ENCODE measurements around the gene ZBTB7C.

The ZBTB7C gene

DNA sequence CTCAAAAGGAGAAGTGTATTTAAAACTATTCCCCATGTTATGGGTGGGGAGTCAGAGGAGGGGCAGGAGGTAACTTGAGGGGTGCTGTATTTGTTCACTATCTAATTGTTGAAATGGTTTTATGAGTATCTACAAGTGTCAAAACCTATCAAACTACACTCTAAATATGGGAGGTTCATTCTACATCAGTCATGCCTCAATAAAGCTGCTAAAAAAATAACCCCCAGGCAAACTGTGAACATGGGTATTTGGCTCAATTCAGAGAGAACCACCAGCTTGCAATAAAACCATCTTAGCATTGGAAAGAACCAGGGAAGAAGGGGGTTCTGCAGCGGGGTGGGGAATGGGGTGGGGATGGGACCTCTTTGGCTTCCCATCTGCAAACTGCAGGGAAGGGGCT lies 302.7 kb downstream of the ZBTB7C start:
- no peak for FAIRE-seq

DNA sequence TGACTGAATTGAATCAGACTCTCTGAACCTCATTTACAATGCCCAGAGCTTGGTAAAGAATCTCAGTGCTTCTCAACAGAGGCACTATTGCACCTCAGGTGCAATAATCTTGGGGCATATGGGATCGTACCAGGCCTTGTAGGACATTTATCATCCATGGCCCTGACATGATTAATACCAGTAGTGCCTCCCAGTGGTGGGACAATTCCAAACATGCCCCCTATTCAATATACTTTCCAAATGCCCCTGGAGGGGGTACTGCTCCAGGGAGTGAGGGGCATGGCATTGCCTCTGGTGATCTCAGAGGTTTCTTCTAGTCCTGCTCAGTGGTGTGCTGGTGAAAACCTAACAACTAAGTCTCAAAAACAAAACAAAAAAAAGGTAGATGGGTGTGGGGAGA lies 303.9 kb downstream of the ZBTB7C start:
- no peak for FAIRE-seq

DNA sequence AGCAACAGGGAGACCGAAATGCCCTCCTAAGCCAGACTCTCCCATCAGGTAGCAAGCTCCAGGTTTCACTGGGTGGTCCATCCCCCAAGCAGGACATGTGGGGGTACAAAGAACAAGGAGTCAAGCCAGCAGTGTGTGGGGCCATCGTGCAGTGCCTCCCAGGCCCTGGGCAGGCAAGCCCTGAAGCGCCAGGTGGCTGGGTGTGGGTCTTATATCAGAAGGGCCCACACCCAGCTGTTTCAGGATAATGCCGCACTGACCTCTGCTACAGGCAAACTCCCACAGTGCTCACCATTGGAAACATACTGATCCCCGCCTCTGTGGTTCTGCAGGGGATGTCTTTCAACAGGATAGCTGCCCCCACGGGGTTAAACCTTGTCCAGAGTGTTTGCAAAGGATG lies 304.5 kb downstream of the ZBTB7C start:
- no peak for FAIRE-seq

DNA sequence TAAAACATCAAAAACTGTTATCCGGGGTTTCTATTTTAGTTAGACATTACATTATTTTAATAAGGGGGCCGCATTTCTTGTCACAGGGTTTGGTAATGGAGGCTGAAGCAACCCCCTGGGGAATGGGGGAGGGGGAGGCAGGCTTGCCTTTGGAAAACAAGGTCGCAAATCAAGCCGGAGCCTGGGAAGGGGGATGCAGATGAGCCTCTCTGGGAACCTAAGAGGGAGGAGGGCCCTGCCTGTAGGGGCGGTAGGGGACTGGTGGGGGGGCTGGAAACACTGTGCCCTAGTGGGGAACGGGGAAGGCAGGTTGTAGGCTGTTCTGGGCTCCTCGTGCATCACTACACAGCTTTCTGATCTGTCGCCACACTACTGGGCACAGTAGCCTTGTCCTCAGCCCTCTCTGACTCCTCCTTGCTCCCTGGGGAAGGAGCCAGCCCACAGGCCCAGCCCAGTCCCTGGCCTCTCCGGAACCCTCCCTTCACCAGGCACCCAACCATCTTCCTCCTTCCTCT lies 308.5 kb downstream of the ZBTB7C start:
- no peak for FAIRE-seq

DNA sequence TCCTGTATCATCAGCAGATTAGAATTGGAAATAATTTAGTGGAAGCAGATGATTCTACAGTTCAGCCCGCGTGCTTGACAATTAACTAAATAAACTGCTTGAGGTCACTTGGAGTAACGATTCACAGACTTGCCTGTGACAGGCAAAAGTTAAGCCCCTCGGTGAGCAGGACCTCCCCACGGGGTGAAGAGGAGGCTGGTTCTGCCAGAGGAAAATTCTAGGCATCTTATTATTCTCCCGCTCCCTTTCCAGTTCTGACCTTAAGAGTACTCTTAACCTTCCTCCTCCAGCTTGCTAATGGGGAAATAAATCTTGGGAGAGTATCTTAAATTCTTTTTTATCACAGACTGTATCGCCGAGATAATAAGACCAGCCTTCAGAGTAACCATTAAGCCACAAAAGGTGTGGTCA lies 309.0 kb downstream of the ZBTB7C start:
- FAIRE-seq = no peak

DNA sequence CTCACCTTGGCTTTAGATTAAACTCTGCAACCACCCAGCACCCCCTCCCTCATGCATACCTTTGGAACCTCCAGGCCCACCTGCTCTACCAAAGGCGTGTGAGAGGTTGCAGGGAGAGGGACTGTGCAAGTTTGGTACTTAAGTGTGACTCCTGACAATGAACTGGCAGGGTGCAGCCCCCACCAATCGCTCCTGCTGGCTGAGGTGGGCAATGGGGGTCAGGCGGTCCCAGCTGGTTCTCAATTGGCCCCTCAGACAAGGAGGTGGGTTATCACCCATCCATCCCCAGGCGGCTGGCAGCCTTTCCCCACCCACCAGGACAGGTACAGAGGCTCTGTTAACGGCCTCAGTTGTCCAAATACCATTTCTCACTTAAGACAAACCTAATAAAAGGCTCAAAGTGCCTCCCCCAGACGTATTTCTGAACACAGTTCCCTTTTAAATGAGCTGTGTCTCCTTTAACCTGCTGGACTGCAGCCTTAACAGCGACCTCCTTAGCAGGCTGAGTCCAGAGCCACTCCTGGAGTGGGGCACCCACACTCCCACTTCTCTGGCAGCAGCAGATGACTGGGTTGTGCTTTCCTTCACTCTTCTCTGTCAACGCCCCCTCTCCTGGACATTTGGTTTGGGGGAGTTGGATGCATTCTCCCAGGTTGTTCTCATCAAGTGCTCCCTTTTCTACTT lies 309.6 kb downstream of the ZBTB7C start:
- no peak for FAIRE-seq

DNA sequence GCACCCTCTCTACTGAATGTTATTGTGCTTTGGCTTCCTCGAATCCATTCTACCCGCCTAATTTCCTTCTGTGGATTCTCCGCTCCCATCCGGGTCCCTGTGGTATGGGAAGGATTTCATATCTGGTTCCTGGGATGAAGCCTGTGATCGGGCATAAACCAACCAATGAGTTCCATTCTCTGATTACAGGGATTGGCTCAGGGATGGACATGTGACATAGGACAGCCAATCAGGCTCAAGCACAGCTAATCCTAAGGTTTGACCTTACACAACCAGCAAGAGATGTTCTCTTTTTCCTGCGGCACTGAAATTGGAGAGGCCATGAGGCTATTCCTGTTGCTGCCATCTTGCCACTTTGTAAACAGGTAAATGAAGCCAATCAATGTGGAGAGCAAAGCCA lies 310.6 kb downstream of the ZBTB7C start:
- FAIRE-seq = no peak

DNA sequence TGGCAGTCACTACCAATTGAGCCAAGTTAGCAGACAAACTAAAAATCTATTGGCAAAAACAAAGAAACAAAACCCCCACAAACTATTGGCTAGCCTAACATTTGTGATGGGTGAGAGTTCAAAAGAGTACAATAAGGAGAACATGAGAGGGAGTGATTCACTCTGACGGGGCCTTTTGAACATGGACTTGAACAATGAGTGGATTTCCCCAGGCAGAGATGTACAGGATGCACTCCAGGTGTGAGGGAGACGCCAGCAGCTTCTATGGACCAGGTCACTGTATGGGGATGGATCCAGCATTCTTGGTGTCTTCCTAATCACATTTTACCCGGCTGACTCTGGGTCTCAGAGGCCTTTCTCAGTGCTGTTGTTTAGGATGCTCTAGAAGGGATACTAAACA lies 311.2 kb downstream of the ZBTB7C start:
- FAIRE-seq = no peak

DNA sequence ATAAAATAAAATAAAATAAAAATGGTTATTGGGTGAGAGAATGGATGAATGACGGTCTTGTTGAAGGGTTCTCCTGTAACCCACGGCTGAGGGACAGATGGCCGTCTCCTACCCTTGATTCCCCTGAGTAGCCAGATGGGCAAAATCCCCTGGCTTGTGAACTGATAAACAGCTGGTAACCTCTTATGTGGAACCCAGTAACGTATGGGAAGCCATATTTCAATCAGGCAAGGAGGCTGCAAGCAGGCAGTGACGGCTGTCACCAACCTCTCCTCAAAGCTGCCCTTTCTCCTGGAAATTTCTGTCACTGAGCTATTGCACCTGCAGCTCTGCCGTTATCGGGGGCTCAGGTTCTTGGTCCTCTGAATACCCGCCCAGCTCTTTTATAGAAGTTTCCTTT lies 313.5 kb downstream of the ZBTB7C start:
- no peak for FAIRE-seq

DNA sequence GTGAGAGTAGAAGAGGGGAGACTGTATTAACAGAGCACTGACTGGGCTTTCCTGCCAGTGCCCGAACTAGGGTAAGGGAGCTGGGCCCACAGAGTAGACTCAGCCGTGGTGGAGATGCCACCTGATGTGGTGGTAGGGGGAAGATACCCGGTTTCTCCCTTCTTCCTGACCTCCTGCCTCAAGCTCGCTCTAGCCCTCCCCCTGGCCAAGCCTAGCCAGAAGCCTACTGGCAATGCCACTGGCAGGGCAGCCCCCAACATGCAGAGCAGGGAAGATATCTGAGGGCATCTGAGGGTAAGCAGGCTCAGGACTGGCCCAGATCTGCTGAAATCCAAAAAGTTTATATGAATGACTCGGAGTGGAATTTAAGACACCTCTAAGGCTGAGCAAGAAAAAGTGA lies 316.1 kb downstream of the ZBTB7C start:
- no peak for FAIRE-seq

DNA sequence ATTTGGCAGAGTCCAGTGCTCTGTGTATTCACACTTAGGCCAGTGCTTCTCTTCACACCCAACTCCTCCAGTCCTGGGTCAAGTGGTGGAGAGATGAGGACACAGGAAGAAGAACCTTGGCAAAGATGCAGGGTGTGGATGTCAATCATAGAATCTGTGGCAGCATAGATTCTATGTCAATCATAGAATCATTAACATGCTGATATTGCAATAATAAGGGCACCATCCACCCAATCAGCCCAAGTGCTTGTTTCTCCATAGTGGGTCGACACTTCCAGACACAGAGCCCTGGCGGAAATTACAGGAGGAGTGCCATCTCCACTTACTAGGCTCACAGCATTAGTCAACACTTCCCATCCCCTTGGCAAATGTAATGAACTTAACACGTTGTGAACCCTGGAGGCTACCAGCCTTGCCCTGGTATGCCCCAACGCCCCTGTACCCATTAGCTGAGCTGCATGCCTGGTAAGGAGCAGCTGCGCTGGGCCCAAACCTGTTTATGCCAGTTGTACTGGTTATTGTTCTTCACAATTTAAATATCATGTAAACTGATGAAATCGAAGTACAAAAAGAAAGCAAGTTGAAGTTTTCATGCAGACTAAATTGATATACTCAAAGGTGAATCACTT lies 317.2 kb downstream of the ZBTB7C start:
- no peak for FAIRE-seq

DNA sequence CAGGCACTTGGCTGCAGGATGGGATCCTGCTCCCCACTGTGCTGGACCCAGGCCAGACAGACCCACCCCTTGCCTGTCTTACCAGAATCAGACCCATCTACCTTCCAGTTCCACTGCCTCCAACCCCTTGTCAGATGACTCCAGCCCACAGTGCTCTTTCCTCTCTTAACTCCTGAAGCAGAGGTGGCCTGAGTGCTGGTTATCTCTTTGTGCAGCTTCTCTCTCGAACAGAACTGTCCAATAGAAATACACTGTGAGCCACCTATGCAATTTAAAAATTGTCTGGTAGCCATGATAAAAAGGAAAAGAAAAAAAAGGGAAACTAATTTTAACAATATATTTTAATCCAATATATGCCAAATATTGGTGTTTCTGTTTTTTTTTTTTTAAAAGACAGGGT lies 318.5 kb downstream of the ZBTB7C start:
- FAIRE-seq = no peak

DNA sequence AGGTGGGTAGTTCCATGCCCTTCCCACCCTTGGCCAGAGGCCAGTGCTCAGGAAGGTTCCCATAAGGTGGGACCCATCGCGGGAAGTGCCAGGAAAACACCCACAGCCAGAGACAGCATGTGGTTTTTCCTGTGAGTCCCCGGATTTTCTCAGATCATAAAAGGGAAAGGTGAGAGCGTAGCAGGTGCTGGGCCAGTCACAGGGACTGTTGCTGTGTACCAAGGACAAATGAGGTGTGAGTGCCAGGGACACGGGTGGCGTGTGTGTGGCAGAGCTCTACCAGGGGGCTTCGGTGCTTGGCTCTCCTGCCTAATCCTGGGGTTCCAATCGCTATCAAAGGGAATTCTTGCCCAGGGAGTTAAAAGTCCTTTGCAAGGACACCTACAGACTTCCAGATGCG lies 319.2 kb downstream of the ZBTB7C start:
- FAIRE-seq = no peak

DNA sequence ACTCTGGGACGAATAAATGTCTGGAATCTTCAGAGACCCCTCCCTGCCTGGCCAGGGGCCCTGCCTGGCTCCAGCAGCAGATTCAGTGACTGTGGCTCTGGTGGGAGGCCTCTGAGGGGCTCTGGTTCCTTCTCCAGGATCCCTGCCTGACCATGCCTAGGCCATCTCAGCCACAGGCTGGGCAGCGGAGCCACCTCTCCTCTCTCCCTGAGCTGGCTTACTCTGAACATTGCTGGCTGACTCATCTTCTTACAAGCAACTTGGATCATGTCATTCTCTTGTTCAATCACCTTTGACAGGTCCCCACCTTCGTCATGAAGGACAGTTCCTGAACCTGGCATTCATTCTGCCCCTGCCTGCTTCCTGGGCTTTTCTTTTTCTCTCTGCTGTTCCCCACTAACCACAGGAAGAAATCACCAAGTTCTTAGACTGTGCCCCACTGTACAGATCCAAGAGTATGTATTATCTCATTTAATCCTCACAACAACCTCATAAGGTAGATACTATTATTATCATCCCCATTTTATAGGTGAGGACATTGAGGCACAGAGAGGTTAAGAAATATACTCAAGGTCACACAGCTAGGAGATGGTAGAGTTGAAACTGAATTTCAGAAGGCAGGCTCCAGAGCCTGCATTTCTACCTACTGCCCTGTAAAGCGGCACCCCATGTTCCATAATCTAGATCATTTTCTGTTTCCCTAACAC lies 323.2 kb downstream of the ZBTB7C start:
- no peak for FAIRE-seq

DNA sequence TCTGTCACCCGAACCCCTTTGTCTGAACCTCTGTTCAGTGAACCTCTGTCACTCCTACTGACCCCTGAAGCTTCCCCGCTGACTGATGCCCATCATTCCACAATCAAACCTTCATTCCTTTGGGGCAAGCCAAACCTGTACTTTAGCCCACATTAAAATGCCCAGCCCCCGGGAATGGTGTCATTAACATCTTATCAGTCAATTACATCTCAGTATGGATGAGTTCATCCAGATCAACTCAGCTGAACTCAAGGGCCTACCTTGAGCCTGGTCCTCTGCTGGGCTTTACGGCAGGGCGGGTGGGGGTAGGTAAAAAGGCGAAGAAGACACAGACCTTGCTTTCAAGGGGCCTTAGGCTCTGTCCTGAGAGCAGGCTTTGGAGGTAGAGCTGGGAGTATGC lies 324.3 kb downstream of the ZBTB7C start:
- no peak for FAIRE-seq

DNA sequence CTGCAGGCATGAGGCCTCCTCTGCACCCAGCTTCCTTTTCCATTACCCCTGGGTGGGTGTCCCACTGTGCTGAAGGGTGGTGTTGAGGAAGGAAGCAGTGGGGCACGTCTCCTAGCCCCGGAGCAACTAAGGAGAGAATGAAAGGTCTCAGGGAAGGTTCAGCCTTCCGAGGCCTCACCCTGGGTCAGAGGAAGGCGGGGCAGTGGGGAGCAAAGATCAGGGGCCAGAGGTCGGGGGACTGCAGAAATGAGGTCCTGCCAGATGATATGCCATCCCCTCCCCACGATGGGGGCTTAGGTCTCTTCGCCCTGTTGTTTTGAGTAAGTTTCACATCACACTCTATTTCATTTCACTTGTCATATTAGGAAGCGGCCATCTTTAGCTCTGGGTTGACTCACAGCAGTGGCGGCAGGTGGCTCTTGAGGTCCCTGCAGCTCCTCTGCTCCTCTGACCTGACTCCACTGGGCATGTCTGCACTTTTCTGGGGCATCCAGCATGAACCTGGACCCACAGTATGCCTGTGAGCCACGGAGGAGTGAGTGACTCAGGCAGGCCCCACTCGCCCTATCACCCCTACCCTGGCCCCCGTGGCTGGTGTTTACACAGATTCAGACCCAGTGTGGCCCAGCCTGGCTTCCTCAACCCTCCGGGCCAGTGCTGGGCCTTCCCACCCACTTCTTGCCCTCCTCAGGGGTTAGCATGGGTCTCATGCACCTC lies 325.0 kb downstream of the ZBTB7C start:
- FAIRE-seq = no peak

DNA sequence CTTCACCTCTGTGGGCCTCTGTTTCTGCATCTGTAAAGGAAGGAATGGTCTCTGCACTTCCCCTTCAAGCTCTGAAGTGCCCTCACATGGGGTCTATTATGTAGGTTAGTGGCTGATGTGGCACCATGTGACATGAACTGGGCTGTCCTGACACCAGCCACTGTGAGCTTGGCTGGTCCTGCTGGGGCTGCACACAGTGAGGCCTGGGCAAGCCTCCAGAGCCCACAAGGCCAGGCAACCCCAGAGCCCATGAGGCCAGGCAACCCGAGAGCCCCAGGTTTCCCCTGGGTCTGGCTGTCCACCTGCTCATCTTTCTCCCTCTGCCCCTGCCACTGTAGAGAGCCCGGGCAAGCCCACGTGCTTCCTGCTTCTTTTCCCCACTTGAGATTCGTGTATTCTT lies 328.6 kb downstream of the ZBTB7C start:
- no peak for FAIRE-seq

DNA sequence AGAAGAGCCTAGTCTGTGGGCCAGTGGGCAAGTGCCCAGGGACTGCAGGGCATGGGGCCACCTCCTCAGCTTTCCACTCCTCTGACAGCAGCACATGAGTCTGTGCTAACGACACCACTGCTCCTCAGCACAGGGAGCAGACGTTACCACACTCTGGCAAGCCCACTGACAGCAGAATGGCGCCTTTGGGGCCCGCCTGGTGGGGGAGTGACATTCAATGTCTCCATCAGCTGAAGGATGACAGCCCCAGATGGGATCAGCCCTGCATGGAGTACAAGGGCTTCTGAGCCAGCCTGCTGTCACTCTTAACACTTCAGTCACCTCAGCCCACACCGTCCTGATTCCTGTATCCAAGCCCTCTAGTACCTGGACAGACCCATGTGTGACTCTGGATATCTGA lies 329.3 kb downstream of the ZBTB7C start:
- FAIRE-seq = no peak

DNA sequence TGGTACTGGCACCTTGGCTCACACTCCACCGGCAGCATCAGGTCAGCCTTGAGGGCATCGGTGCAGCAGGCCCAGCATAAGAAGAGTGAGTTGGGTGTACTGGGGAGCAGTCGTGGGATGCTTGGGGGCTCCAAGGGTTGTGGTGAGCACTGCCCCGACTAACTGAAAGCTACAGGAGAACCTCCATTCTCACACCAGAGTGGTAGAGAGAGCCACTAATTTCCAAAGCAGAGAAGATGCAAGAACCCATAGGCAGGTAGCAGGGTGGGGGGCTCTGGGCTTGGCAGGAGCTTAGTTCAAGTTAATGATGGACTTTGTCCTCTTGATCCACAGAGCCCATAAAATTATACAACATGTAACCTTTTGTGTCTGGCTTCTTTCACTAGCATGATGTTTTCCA lies 330.7 kb downstream of the ZBTB7C start:
- no peak for FAIRE-seq

DNA sequence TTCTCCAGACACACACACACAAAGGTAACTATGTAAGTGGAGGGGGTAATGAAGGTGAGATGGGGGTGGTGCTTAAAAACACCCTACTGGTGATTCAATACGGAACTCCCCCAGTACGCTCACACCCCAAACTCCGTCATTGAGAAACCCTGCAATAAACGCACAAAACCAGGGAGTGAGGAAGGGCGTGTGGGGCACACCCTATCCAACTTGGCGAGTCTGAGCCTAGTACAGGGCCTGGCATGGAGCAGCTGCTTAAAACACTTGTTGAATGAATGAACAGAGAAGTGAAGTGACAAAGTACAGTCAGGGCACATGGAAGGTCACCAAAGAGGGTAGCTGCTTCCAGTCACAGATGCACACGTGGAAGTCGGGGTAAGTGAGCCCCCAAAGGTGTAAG lies 331.9 kb downstream of the ZBTB7C start:
- FAIRE-seq = no peak

DNA sequence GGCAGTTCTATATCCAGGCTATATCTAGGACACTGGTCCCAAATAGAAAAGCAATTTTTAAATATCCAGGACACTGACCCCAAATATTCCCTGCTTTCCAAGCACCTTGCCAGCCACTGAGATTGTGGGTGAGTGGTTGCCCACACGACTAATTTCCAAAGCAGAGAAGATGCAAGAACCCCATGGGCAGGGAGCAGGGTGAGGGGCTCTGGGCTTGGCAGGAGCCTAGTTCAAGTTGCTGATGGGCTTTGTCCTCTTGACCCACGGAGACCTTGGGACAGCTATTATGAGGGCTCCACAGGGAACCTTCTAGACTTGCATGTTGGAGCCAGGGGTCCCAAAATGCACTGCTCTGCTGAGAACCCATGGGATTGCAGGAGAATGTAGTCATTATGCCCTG lies 332.7 kb downstream of the ZBTB7C start:
- no peak for FAIRE-seq

DNA sequence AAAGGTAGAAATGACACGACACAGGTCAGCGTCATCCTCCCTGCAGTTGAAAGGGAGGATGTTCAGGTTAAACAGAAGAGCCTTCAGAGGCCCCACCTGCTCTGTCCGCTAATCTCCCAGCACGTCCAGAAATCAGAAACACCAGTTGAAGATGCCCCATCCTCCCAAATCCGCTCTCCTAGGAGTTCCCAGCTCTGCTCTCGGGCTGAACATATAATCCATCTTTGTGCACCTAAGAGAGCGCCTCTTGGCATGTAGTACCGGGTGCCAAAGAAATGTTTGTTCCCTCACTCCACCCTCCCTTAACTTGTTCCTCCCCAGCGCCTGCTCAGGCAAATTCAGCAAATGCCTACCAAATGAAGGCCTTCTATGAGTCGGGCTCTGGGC lies 333.5 kb downstream of the ZBTB7C start:
- no peak for FAIRE-seq

DNA sequence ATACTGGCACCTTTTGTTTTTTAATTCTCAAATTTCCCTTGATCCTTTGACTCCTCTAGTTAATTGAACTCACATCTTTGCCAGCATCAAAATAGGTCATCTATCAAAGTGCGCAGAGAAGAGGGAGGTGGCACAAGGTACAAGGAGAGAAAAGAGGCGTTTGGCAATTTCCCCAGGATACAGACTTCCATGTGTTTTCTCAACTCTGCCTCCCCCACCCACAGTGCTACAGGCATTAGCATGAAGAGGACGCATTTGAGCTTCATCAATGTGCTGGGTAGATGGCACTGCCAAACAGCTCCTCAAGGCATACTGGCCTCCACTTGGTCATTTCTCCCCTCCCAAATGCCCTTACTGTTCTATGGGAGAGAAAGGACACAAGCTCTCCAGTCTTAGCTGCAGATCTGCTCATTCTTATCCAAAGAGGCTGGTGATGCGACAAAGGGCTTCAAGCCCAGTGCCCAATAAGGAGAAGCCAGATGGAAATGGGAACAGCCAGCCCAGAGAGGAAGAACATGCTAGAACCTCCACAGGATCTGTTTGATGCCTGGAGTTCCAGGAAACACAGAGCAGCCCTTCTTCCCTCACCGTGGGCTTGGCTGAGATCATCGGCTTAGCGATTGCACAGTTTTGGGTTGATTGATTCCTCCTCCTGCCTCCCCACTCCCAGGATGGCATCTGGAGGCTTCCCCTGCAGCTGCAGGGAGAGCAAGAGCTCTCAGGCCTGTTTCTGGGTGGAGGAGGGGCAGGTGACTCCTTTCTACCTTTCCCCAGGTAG lies 334.1 kb downstream of the ZBTB7C start:
- no peak for FAIRE-seq
